ENCODE results near the gene CENATAC.

- no peak for TF ChIP-seq POLR2A (IDR thresholded peaks at IDR 0.05; ENCODE audit: low read depth, low read length)
- TF ChIP-seq POLR2AphosphoS5 (IDR thresholded peaks at IDR 0.05; ENCODE audit: low read depth, low read length): no peak
- TF ChIP-seq TAF1 (IDR thresholded peaks at IDR 0.05; ENCODE audit: borderline replicate concordance, low read depth, low read length): no peak
Observed at GRCh38 chr11:119041821-119042514, 44.0 kb downstream of the CENATAC start.
